Measurements from ENCODE around the gene PTPN13. TPM values are rescaled to one million over a fixed set of nuclear protein-coding genes. Genes with fewer than 3 reads are reported as not detected.

PTPN13 gene
- total and polyA plus RNA-seq, 2 donors from 2014 or later = 10.2 to 62.3 TPM

- Histone ChIP-seq H3K9me3 (ENCODE audit: control insufficient read depth in 2 of 3, insufficient read depth in 1 of 3, low read length in 3 of 3) (no peaks in the 10 kb centered on the region), H3K27me3 (ENCODE audit: control insufficient read depth, insufficient read depth, low read length) (no peaks in the 10 kb centered on the region), H3K4me1 (ENCODE audit: control insufficient read depth in 2 of 3, insufficient read depth in 2 of 3, low read depth in 1 of 3, low read length in 3 of 3) (peaks cover 0 to 5% (median 3%) of the 10 kb centered on the region in 3 donors), H3K36me3 (ENCODE audit: control insufficient read depth in 2 of 3, insufficient read depth in 3 of 3, low read length in 3 of 3) (peaks cover 0 to 18% (median 5%) of the 10 kb centered on the region in 3 donors), H3K27ac (ENCODE audit: low read depth in 2 of 2, low read length in 2 of 2) (peak overlapping the region in 1 of 2 donors; percentile 16), H3K4me3 (ENCODE audit: low read length in 3 of 3) (no peak overlapping the region), H3K9ac (ENCODE audit: low read length in 3 of 3) (no peak overlapping the region)
- intact Hi-C loops (cut with DNase I) = no loop called here
- no peak for TF ChIP-seq CTCF (IDR thresholded peaks at IDR 0.05; ENCODE audit: borderline replicate concordance, extremely low read depth, insufficient read depth)
- FAIRE-seq (no peak), DNase-seq (no peak)
These were observed 221.5 kb downstream of the PTPN13 start for GRCh38 chr4:86815653-86816052.

GRCh38 chr4:86816501-86817273, 222.6 kb downstream of the PTPN13 start:
- H3K36me3 ChIP-seq (ENCODE audit: control insufficient read depth in 2 of 3, insufficient read depth in 3 of 3, low read length in 3 of 3) = peaks cover 0 to 12% (median 5%) of the 10 kb centered on the region in 3 donors
- FAIRE-seq = no peak
- H3K9me3 ChIP-seq (ENCODE audit: control insufficient read depth in 2 of 3, insufficient read depth in 1 of 3, low read length in 3 of 3) = no peaks in the 10 kb centered on the region
- no peak for DNase-seq
- H3K27ac ChIP-seq (ENCODE audit: low read depth in 2 of 2, low read length in 2 of 2) = peak overlapping the region in 1 of 2 donors; percentile 24
- intact Hi-C loops (cut with DNase I) = no loop called here
- peaks cover 0 to 5% (median 3%) of the 10 kb centered on the region in 3 donors for H3K4me1 ChIP-seq (ENCODE audit: control insufficient read depth in 2 of 3, insufficient read depth in 2 of 3, low read depth in 1 of 3, low read length in 3 of 3)
- no peaks in the 10 kb centered on the region for H3K27me3 ChIP-seq (ENCODE audit: control insufficient read depth, insufficient read depth, low read length)
- no peak overlapping the region for H3K9ac ChIP-seq (ENCODE audit: low read length in 3 of 3)
- no peak overlapping the region for H3K4me3 ChIP-seq (ENCODE audit: low read length in 3 of 3)
- TF ChIP-seq CTCF (IDR thresholded peaks at IDR 0.05; ENCODE audit: borderline replicate concordance, extremely low read depth, insufficient read depth) = no peak

GRCh38 chr4:86818211-86818610, 224.1 kb downstream of the PTPN13 start:
- no peak for FAIRE-seq
- DNase-seq = peak in 2 of 5 donors; percentile 17 to 28
- intact Hi-C loops (cut with DNase I) = no loop called here

More at GRCh38 chr4:86818211-86818610, 224.1 kb downstream of the PTPN13 start:
- Histone ChIP-seq H3K36me3 (ENCODE audit: control insufficient read depth in 2 of 3, insufficient read depth in 3 of 3, low read length in 3 of 3) (peaks cover 0 to 5% (median 4%) of the 10 kb centered on the region in 3 donors), H3K4me3 (ENCODE audit: low read length in 3 of 3) (no peak overlapping the region), H3K9me3 (ENCODE audit: control insufficient read depth in 2 of 3, insufficient read depth in 1 of 3, low read length in 3 of 3) (no peaks in the 10 kb centered on the region), H3K27ac (ENCODE audit: low read depth in 2 of 2, low read length in 2 of 2) (no peak overlapping the region), H3K4me1 (ENCODE audit: control insufficient read depth in 2 of 3, insufficient read depth in 2 of 3, low read depth in 1 of 3, low read length in 3 of 3) (peaks cover 0 to 5% (median 3%) of the 10 kb centered on the region in 3 donors), H3K27me3 (ENCODE audit: control insufficient read depth, insufficient read depth, low read length) (no peaks in the 10 kb centered on the region), H3K9ac (ENCODE audit: low read length in 3 of 3) (no peak overlapping the region)
- no peak for TF ChIP-seq CTCF (IDR thresholded peaks at IDR 0.05; ENCODE audit: borderline replicate concordance, extremely low read depth, insufficient read depth)

All from kidney (tissue), 14 donors.